ENCODE measurements around the gene FST.

- no peak for TF ChIP-seq PAX8 (IDR thresholded peaks at IDR 0.05)
- TF ChIP-seq BHLHE40 (IDR thresholded peaks at IDR 0.05; ENCODE audit: borderline replicate concordance in 1 of 2, low read depth in 2 of 2, low read length in 1 of 2), result no peak
- TF ChIP-seq CTCF (IDR thresholded peaks at IDR 0.05 in 2 of 3, conservative IDR thresholded peaks at IDR 0.05 in 1 of 3; ENCODE audit: control insufficient read depth in 2 of 3, extremely low read depth in 1 of 3, insufficient read depth in 1 of 3, low read depth in 3 of 3, low read length in 3 of 3), result no peak
- no peak for TF ChIP-seq RAD21 (IDR thresholded peaks at IDR 0.05; ENCODE audit: insufficient read depth, low read depth, low read length)
- no peak for TF ChIP-seq JUNB (IDR thresholded peaks at IDR 0.05)
- no peak for TF ChIP-seq ZZZ3 (IDR thresholded peaks at IDR 0.05; ENCODE audit: control insufficient read depth, insufficient read length, low read depth)
- TF ChIP-seq SIX5 (IDR thresholded peaks at IDR 0.05; ENCODE audit: low read depth, low read length, severe bottlenecking), result no peak
Observed at GRCh38 chr5:53481159-53481886, 894 bp downstream of the FST start.

Measured in GM12878 (cell line).